Uterus (tissue), 2 donors: ENCODE measurements around the gene SETD3.
"Not testable (repeated sequence)": the region's sequence is repeated elsewhere in the genome, so short reads cannot be mapped to it uniquely, and the experiment has no call there.

ENCODE experiments used
- CTCF ChIP-seq, 4 experiments: fragments of 200-600 bp in 2 of 4; fragments of 450-650 bp in 2 of 4; sonication (generic) in 2 of 4; IDR thresholded peaks; one replicate each; pipeline ENCODE4 v1.5.1; 2016 to 2019; ENCODE audit warnings: antibody characterized with exemption in 4 of 4, mild to moderate bottlenecking in 2 of 4, moderate library complexity in 1 of 4
- POLR2A ChIP-seq, 2 donors: fragments of 450-650 bp; IDR thresholded peaks; one replicate each; pipeline ENCODE4 v1.6.1; 2016; ENCODE audit warnings: antibody characterized with exemption in 2 of 2, mild to moderate bottlenecking in 1 of 2, moderate library complexity in 1 of 2

GRCh38 chr14:99348231-99348630, 132.4 kb downstream of the SETD3 start:
- TF ChIP-seq CTCF, POLR2A (IDR thresholded peaks at IDR 0.05): not testable (repeated sequence)
